Measurements from ENCODE around the gene LMO4. TPM values are rescaled to one million over a fixed set of nuclear protein-coding genes. Genes with fewer than 3 reads are reported as not detected.

The LMO4 gene
- polyA plus RNA-seq, 3 donors: 20.3 to 71.8 (median 22.3) TPM

GRCh38 chr1:87279966-87280535 is 48.6 kb upstream of the LMO4 start:
- H3K4me3 ChIP-seq (replicated peaks in 1 of 3; ENCODE audit: low read depth in 2 of 3, low read length in 3 of 3): no peak overlapping the region
- no peaks in the 10 kb centered on the region for H4K20me1 ChIP-seq (ENCODE audit: insufficient read depth, low read length)
- TF ChIP-seq, protein P1, sequence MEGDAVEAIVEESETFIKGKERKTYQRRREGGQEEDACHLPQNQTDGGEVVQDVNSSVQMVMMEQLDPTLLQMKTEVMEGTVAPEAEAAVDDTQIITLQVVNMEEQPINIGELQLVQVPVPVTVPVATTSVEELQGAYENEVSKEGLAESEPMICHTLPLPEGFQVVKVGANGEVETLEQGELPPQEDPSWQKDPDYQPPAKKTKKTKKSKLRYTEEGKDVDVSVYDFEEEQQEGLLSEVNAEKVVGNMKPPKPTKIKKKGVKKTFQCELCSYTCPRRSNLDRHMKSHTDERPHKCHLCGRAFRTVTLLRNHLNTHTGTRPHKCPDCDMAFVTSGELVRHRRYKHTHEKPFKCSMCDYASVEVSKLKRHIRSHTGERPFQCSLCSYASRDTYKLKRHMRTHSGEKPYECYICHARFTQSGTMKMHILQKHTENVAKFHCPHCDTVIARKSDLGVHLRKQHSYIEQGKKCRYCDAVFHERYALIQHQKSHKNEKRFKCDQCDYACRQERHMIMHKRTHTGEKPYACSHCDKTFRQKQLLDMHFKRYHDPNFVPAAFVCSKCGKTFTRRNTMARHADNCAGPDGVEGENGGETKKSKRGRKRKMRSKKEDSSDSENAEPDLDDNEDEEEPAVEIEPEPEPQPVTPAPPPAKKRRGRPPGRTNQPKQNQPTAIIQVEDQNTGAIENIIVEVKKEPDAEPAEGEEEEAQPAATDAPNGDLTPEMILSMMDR (IDR thresholded peaks at IDR 0.05): peak; percentile 9
- Mint-ChIP-seq H3K36me3 (no peaks in the 10 kb centered on the region), H3K4me3 (no peak overlapping the region), H3K4me1 (no peaks in the 10 kb centered on the region), H3K27ac (no peak overlapping the region), H3K9me3 (no peaks in the 10 kb centered on the region), H3K27me3 (ENCODE audit: low read depth in 3 of 3) (peaks cover 0 to 2% (median 0%) of the 10 kb centered on the region in 3 donors)
- H3K36me3 ChIP-seq (replicated peaks in 1 of 2; ENCODE audit: control insufficient read depth in 1 of 2, insufficient read depth in 2 of 2, low read length in 2 of 2): no peaks in the 10 kb centered on the region
- no peaks in the 10 kb centered on the region for H3K79me2 ChIP-seq (ENCODE audit: insufficient read depth, low read length)
- H2AFZ ChIP-seq (ENCODE audit: insufficient read depth, low read depth, low read length, poor library complexity, severe bottlenecking): no peak overlapping the region
- intact Hi-C loops (cut with micrococcal nuclease): no loop called here
- no CpG with 5 or more reads among the region's 2 CpGs for WGBS (ENCODE audit: insufficient coverage)
- no peaks in the 10 kb centered on the region for H3K4me1 ChIP-seq (ENCODE audit: control insufficient read depth in 1 of 2, insufficient read depth in 2 of 2, low read length in 2 of 2)
- no peak overlapping the region for H3K9ac ChIP-seq (ENCODE audit: insufficient read depth, low read length, poor library complexity, severe bottlenecking)
- no peak overlapping the region for H3K4me2 ChIP-seq (replicated peaks; ENCODE audit: extremely low read depth, low read length, poor library complexity, severe bottlenecking)
- H3K9me3 ChIP-seq (replicated peaks in 1 of 2; ENCODE audit: control insufficient read depth in 1 of 2, insufficient read depth in 1 of 2, low read length in 2 of 2): no peaks in the 10 kb centered on the region
- H3K27ac ChIP-seq (ENCODE audit: low read depth in 1 of 2, low read length in 2 of 2): no peak overlapping the region
- H3K27me3 ChIP-seq (ENCODE audit: control insufficient read depth in 2 of 2, insufficient read depth in 2 of 2, low read length in 2 of 2): no peaks in the 10 kb centered on the region
- no peak for DNase-seq

DNA sequence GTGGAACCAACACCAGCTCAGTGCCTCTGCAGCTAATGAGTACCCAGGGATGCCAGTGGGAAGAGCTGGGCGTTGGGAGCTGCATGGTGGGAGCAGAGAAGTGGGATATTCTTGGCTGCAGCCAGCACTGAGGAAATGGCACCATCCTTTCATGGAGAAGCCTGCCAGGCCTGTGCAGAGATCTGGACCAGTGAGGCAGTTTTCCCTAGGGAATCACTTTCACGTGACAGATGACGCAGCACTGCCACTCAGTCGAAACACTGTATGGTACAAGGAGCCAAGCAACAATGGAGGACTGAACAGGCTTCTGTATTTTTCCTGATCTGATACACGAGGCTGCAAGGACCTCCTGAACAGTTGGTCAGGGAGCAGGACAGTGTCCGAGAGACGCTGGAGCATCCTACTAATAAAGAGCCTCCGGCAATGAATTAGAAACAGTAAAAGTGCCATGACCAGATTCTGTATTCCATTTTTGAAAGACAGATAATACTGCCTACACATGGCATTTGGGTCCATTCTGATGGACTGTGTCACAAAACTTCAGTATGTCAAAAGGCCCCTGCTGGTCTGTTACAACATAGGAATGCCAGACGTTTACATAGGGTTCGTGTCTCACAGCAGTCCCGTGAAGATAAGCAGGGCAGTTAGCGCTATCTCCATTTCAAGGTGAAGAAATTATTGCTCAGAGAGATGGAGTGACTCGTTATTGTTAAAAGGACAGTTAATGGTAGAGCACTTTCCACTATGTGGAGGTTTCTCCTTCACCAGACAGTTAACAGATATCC is 44.0 kb upstream of the LMO4 start:
- H3K9ac ChIP-seq (ENCODE audit: insufficient read depth, low read length, poor library complexity, severe bottlenecking): no peak overlapping the region
- WGBS (ENCODE audit: insufficient coverage): 94% methylated on average over 12 of the region's 13 CpGs
- H2AFZ ChIP-seq (ENCODE audit: insufficient read depth, low read depth, low read length, poor library complexity, severe bottlenecking): no peak overlapping the region
- Mint-ChIP-seq H3K9me3 (peaks cover 0 to 2% (median 0%) of the 10 kb centered on the region in 7 donors), H3K4me1 (no peaks in the 10 kb centered on the region), H3K36me3 (no peaks in the 10 kb centered on the region), H3K4me3 (no peak overlapping the region), H3K27ac (peak overlapping the region in 1 of 7 donors; percentile 41), H3K27me3 (ENCODE audit: low read depth in 3 of 3) (peaks cover 1 to 4% (median 3%) of the 10 kb centered on the region in 3 donors)
- DNase-seq: no peak
- H3K4me2 ChIP-seq (replicated peaks; ENCODE audit: extremely low read depth, low read length, poor library complexity, severe bottlenecking): no peak overlapping the region
- H3K4me3 ChIP-seq (replicated peaks in 1 of 3; ENCODE audit: low read depth in 2 of 3, low read length in 3 of 3): no peak overlapping the region
- H3K27ac ChIP-seq (ENCODE audit: low read depth in 1 of 2, low read length in 2 of 2): no peak overlapping the region
- H4K20me1 ChIP-seq (ENCODE audit: insufficient read depth, low read length): no peaks in the 10 kb centered on the region
- TF ChIP-seq, protein P1 (IDR thresholded peaks at IDR 0.05): no peak
- H3K79me2 ChIP-seq (ENCODE audit: insufficient read depth, low read length): no peaks in the 10 kb centered on the region
- intact Hi-C loops (cut with micrococcal nuclease): no loop called here
- H3K4me1 ChIP-seq (ENCODE audit: control insufficient read depth in 1 of 2, insufficient read depth in 2 of 2, low read length in 2 of 2): no peaks in the 10 kb centered on the region
- no peaks in the 10 kb centered on the region for H3K27me3 ChIP-seq (ENCODE audit: control insufficient read depth in 2 of 2, insufficient read depth in 2 of 2, low read length in 2 of 2)
- H3K9me3 ChIP-seq (replicated peaks in 1 of 2; ENCODE audit: control insufficient read depth in 1 of 2, insufficient read depth in 1 of 2, low read length in 2 of 2): no peaks in the 10 kb centered on the region
- H3K36me3 ChIP-seq (replicated peaks in 1 of 2; ENCODE audit: control insufficient read depth in 1 of 2, insufficient read depth in 2 of 2, low read length in 2 of 2): no peaks in the 10 kb centered on the region

Data from CD14-positive monocyte (primary cell).